KMS-11 (cell line): ENCODE data around the gene CTRL.

ENCODE experiments used
- H2AFZ ChIP-seq: fragments of 200-600 bp; sonication (generic); 2 replicates; pipeline ENCODE4 v1.6.1; 2016; ENCODE audit warnings: antibody characterized with exemption, mixed run types, low read depth
- H3K27ac ChIP-seq: fragments of 200-600 bp; sonication (generic); 2 replicates; pipeline ENCODE4 v1.6.1; 2016; ENCODE audit warnings: mild to moderate bottlenecking, mixed run types
- H3K27me3 ChIP-seq: fragments of 200-600 bp; sonication (generic); 2 replicates; pipeline ENCODE4 v1.6.1; 2017; ENCODE audit warnings: mild to moderate bottlenecking, low read depth, mixed run types, moderate library complexity; ENCODE audit not compliant: insufficient read depth
- H3K36me3 ChIP-seq: fragments of 200-600 bp; sonication (generic); 2 replicates; pipeline ENCODE4 v1.6.1; 2017; ENCODE audit warnings: mild to moderate bottlenecking, mixed run types; ENCODE audit not compliant: insufficient read depth
- H3K4me1 ChIP-seq: fragments of 200-600 bp; sonication (generic); 2 replicates; pipeline ENCODE4 v1.6.1; 2016; ENCODE audit warnings: mild to moderate bottlenecking, low read depth, mixed run types; ENCODE audit not compliant: poor library complexity, severe bottlenecking
- H3K4me2 ChIP-seq: fragments of 200-600 bp; sonication (generic); 2 replicates; pipeline ENCODE4 v1.7.0; 2016; ENCODE audit warnings: mild to moderate bottlenecking, mixed run types
- H3K4me3 ChIP-seq: fragments of 200-600 bp; sonication (generic); IDR thresholded peaks from 2 replicates; pipeline ENCODE4 v1.6.1; 2017; ENCODE audit warnings: low read depth, low read length, mixed read lengths; ENCODE audit not compliant: insufficient read depth
- H3K79me2 ChIP-seq: fragments of 200-600 bp; sonication (generic); 2 replicates; pipeline ENCODE4 v1.6.1; 2016; ENCODE audit warnings: low read depth, mixed run types; ENCODE audit not compliant: insufficient read depth
- H3K9ac ChIP-seq: fragments of 200-600 bp; sonication (generic); 2 replicates; pipeline ENCODE4 v1.6.1; 2016; ENCODE audit warnings: mild to moderate bottlenecking, mixed run types
- H4K20me1 ChIP-seq: fragments of 200-600 bp; sonication (generic); 2 replicates; pipeline ENCODE4 v1.6.1; 2016; ENCODE audit warnings: mild to moderate bottlenecking, mixed run types; ENCODE audit not compliant: insufficient read depth
- TF ChIP-seq, protein P1 (sequence below): fragments of 200-600 bp; sonication (generic); conservative IDR thresholded peaks from 2 replicates; pipeline ENCODE4 v1.6.1; 2017; ENCODE audit warnings: low read depth, mild to moderate bottlenecking, antibody characterized with exemption, low read length, moderate library complexity, mixed read lengths

The CTRL gene

DNA sequence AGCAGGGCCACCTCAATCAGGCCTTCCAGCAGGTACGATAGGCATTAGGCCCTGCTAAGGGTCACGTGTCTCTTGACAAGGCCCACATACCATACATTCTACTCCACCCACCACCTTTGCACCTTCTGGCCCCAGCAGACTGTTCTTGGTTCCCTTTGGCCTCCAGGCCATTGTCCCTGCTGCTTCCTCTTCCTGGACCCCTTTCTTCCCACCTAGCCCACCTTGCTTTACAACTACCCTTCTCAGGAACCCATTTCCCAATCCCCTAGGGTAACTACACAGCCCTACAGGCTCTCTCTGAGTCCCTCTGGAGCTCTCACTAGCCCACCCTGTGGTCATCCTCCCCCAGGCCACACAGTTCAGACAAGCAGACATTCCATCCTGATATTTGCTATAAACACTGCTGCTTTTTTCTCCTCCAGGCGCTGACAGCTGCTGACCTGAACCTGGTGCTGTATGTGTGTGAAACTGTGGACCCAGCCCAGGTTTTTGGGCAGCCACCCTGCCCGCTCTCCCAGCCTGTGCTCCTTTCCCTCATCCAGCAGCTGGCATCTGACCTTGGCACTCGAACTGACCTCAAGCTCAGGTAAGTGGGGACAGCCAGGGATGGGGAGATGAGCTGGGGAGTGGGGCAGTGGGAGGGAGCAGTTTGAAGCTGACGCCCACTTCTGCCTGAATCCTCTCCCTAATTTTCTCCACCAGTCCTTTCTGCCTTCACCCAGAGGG lies 48.4 kb downstream of the CTRL start:
- Histone ChIP-seq H3K4me3 (no peak overlapping the region), H3K27me3 (no peaks in the 10 kb centered on the region), H3K4me2 (no peak overlapping the region), H4K20me1 (no peaks in the 10 kb centered on the region), H3K27ac (no peak overlapping the region), H3K9ac (no peak overlapping the region), H2AFZ (no peak overlapping the region), H3K4me1 (no peaks in the 10 kb centered on the region), H3K79me2 (no peaks in the 10 kb centered on the region), H3K36me3 (peaks cover 14% of the 10 kb centered on the region; the same call in 1 of the 2 replicates)
- TF ChIP-seq, protein P1, sequence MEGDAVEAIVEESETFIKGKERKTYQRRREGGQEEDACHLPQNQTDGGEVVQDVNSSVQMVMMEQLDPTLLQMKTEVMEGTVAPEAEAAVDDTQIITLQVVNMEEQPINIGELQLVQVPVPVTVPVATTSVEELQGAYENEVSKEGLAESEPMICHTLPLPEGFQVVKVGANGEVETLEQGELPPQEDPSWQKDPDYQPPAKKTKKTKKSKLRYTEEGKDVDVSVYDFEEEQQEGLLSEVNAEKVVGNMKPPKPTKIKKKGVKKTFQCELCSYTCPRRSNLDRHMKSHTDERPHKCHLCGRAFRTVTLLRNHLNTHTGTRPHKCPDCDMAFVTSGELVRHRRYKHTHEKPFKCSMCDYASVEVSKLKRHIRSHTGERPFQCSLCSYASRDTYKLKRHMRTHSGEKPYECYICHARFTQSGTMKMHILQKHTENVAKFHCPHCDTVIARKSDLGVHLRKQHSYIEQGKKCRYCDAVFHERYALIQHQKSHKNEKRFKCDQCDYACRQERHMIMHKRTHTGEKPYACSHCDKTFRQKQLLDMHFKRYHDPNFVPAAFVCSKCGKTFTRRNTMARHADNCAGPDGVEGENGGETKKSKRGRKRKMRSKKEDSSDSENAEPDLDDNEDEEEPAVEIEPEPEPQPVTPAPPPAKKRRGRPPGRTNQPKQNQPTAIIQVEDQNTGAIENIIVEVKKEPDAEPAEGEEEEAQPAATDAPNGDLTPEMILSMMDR, result no peak

DNA sequence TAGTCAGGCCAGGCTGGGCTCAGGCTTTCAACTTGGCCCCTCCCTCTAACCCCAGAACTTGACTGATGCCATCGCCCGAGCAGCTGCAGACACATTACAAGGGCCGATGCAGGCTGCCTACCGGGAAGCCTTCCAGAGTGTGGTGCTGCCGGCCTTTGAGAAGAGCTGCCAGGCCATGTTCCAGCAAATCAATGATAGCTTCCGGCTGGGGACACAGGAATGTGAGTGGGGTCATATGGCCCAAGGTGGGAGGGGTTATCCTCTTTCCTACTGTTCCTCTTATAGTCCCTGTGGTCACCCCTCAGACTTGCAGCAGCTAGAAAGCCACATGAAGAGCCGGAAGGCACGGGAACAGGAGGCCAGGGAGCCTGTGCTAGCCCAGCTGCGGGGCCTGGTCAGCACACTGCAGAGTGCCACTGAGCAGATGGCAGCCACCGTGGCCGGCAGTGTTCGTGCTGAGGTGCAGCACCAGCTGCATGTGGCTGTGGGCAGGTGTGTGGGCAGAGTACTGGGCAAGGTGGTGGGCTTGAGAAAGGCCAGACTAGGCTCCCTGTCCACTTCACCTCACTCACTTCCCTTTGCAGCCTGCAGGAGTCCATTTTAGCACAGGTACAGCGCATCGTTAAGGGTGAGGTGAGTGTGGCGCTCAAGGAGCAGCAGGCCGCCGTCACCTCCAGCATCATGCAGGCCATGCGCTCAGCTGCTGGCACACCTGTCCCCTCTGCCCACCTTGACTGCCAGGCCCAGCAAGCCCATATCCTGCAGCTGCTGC lies 49.1 kb downstream of the CTRL start:
- Histone ChIP-seq H4K20me1 (no peaks in the 10 kb centered on the region), H3K4me1 (no peaks in the 10 kb centered on the region), H3K79me2 (no peaks in the 10 kb centered on the region), H2AFZ (no peak overlapping the region), H3K4me2 (no peak overlapping the region), H3K27ac (no peak overlapping the region), H3K27me3 (no peaks in the 10 kb centered on the region), H3K4me3 (no peak overlapping the region), H3K9ac (no peak overlapping the region), H3K36me3 (peaks cover 14% of the 10 kb centered on the region; the same call in 1 of the 2 replicates)
- TF ChIP-seq, protein P1, result no peak

DNA sequence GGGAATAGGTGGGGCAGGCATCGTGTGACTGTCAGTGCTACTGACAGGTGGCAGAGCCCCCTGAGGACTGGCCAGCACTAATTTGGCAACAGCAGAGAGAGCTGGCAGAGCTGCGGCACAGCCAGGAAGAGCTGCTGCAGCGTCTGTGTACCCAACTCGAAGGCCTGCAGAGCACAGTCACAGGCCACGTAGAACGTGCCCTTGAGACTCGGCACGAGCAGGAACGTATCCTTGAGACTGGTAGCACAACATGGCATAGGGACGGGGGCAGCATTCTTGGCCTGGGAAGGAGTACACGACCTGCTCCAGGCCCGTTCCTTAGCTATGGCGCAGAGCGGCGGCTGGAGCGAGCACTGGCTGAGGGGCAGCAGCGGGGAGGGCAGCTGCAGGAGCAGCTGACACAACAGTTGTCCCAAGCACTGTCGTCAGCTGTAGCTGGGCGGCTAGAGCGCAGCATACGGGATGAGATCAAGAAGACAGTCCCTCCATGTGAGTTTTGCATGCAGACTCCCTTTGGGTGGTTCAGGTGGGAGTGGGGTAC lies 50.0 kb downstream of the CTRL start:
- Histone ChIP-seq H3K27me3 (no peaks in the 10 kb centered on the region), H3K4me3 (no peak overlapping the region), H4K20me1 (no peaks in the 10 kb centered on the region), H3K36me3 (peaks cover 18% of the 10 kb centered on the region; the same call in 1 of the 2 replicates), H3K4me1 (no peaks in the 10 kb centered on the region), H2AFZ (no peak overlapping the region), H3K79me2 (no peaks in the 10 kb centered on the region; the same call in 1 of the 2 replicates), H3K4me2 (no peak overlapping the region), H3K9ac (no peak overlapping the region), H3K27ac (no peak overlapping the region)
- TF ChIP-seq, protein P1, result no peak

DNA sequence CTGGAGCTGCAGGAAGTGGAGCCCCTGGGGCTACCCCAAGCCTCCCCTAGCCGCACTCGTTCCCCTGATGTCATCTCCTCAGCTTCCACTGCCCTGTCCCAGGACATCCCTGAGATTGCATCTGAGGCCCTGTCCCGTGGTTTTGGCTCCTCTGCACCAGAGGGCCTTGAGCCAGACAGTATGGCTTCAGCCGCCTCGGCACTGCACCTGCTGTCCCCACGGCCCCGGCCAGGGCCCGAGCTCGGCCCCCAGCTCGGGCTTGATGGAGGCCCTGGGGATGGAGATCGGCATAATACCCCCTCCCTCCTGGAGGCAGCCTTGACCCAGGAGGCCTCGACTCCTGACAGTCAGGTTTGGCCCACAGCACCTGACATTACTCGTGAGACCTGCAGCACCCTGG lies 51.1 kb downstream of the CTRL start:
- TF ChIP-seq, protein P1, result no peak
- no peaks in the 10 kb centered on the region for H4K20me1 ChIP-seq
- peaks cover 4% of the 10 kb centered on the region; the same call in 1 of the 2 replicates for H3K79me2 ChIP-seq
- no peaks in the 10 kb centered on the region for H3K27me3 ChIP-seq
- no peak overlapping the region for H3K4me2 ChIP-seq
- H3K9ac ChIP-seq, result no peak overlapping the region
- H3K4me3 ChIP-seq, result no peak overlapping the region
- H3K4me1 ChIP-seq, result peaks cover under 1% of the 10 kb centered on the region
- no peak overlapping the region for H3K27ac ChIP-seq
- H3K36me3 ChIP-seq, result peaks cover 18% of the 10 kb centered on the region; the same call in 1 of the 2 replicates
- no peak overlapping the region for H2AFZ ChIP-seq
